GM19452 (cell line): ENCODE results near the gene FAM24B.
"Not testable (repeated sequence)": the region's sequence is repeated elsewhere in the genome, so short reads cannot be mapped to it uniquely, and the experiment has no call there.

ENCODE experiments used
- ATAC-seq: cut with Tn5 transposase; IDR thresholded peaks from one replicate; pipeline ENCODE4 v1.9.1; 2021; ENCODE audit not compliant: unreplicated experiment

FAM24B gene

GRCh38 chr10:122879339-122880273 lies at the start of gene FAM24B:
FAM24B (minus strand) TSS chr10:122879581; CDS start chr10:122850515, 29,066 bp downstream.
- peak; percentile 86 for ATAC-seq

- ATAC-seq, result no peak
Observed at GRCh38 chr10:122915700-122916099, 36.3 kb upstream of the FAM24B start.

- no peak for ATAC-seq
Observed at GRCh38 chr10:122911889-122912484, 32.6 kb upstream of the FAM24B start.

GRCh38 chr10:122910310-122910709 lies 30.9 kb upstream of the FAM24B start, which contains the start of gene FAM24A:
FAM24A (plus strand) TSS chr10:122910610; CDS start chr10:122911635, 1,025 bp downstream.
- no peak for ATAC-seq

- not testable (repeated sequence) for ATAC-seq
Observed at GRCh38 chr10:122903861-122904260, 24.5 kb upstream of the FAM24B start.

GRCh38 chr10:122894261-122894944 lies 15.0 kb upstream of the FAM24B start:
- ATAC-seq, result no peak

- no peak for ATAC-seq
Observed at GRCh38 chr10:122884166-122884565, 4.8 kb upstream of the FAM24B start.

GRCh38 chr10:122882766-122883165 lies 3.4 kb upstream of the FAM24B start:
- no peak for ATAC-seq

- ATAC-seq, result peak; percentile 15
Observed at GRCh38 chr10:122878799-122879338, 512 bp downstream of the FAM24B start.

- no peak for ATAC-seq
Observed at GRCh38 chr10:122877264-122877663, 2.1 kb downstream of the FAM24B start.

GRCh38 chr10:122876467-122876855 lies 2.9 kb downstream of the FAM24B start:
- ATAC-seq, result no peak

- ATAC-seq, result no peak
Observed at GRCh38 chr10:122875843-122876466, 3.4 kb downstream of the FAM24B start.

- not testable (repeated sequence) for ATAC-seq
Observed at GRCh38 chr10:122871947-122872346, 7.4 kb downstream of the FAM24B start.

- not testable (repeated sequence) for ATAC-seq
Observed at GRCh38 chr10:122868768-122869167, 10.6 kb downstream of the FAM24B start.

- ATAC-seq, result not testable (repeated sequence)
Observed at GRCh38 chr10:122866757-122867482, 12.5 kb downstream of the FAM24B start.

- ATAC-seq, result no peak
Observed at GRCh38 chr10:122864901-122865300, 14.5 kb downstream of the FAM24B start.

GRCh38 chr10:122864194-122864592 lies 15.2 kb downstream of the FAM24B start:
- ATAC-seq, result no peak

- ATAC-seq, result no peak
Observed at GRCh38 chr10:122863216-122864193, 15.9 kb downstream of the FAM24B start.

GRCh38 chr10:122861711-122862161 lies 17.6 kb downstream of the FAM24B start:
- ATAC-seq, result no peak
